ENCODE data around the gene APOL1.
"Not testable (repeated sequence)": the region's sequence is repeated elsewhere in the genome, so short reads cannot be mapped to it uniquely, and the experiment has no call there.

APOL1 gene

GRCh38 chr22:36225333-36225922, 27.5 kb upstream of the APOL1 start:
- no peak for DNase-seq (ENCODE audit: low read depth)

- no peak for DNase-seq (ENCODE audit: low read depth)
These were observed 26.7 kb upstream of the APOL1 start for GRCh38 chr22:36226189-36226588.

GRCh38 chr22:36227396-36227795, 25.5 kb upstream of the APOL1 start:
- DNase-seq (ENCODE audit: low read depth), result no peak

GRCh38 chr22:36227806-36228205, 25.1 kb upstream of the APOL1 start:
- DNase-seq (ENCODE audit: low read depth), result no peak

GRCh38 chr22:36228369-36228768, 24.6 kb upstream of the APOL1 start:
- DNase-seq (ENCODE audit: low read depth), result not testable (repeated sequence)

- DNase-seq (ENCODE audit: low read depth), result no peak
These were observed 24.0 kb upstream of the APOL1 start for GRCh38 chr22:36228944-36229343.

GRCh38 chr22:36229649-36230048, 23.3 kb upstream of the APOL1 start:
- not testable (repeated sequence) for DNase-seq (ENCODE audit: low read depth)

GRCh38 chr22:36231051-36231450, 21.9 kb upstream of the APOL1 start:
- not testable (repeated sequence) for DNase-seq (ENCODE audit: low read depth)

GRCh38 chr22:36232715-36233401, 20.1 kb upstream of the APOL1 start:
- no peak for DNase-seq (ENCODE audit: low read depth)

- no peak for DNase-seq (ENCODE audit: low read depth)
These were observed 19.1 kb upstream of the APOL1 start for GRCh38 chr22:36233796-36234195.

GRCh38 chr22:36234213-36234612, 18.7 kb upstream of the APOL1 start:
- DNase-seq (ENCODE audit: low read depth), result no peak

- DNase-seq (ENCODE audit: low read depth), result no peak
These were observed 18.0 kb upstream of the APOL1 start for GRCh38 chr22:36234919-36235318.

- no peak for DNase-seq (ENCODE audit: low read depth)
These were observed 17.3 kb upstream of the APOL1 start for GRCh38 chr22:36235585-36235984.

GRCh38 chr22:36236388-36237319, 16.3 kb upstream of the APOL1 start:
- no peak for DNase-seq (ENCODE audit: low read depth)

- DNase-seq (ENCODE audit: low read depth), result no peak
These were observed 15.2 kb upstream of the APOL1 start for GRCh38 chr22:36237462-36238372.

GRCh38 chr22:36238373-36239149, 14.4 kb upstream of the APOL1 start:
- no peak for DNase-seq (ENCODE audit: low read depth)

GRCh38 chr22:36239150-36239400, 13.9 kb upstream of the APOL1 start:
- DNase-seq (ENCODE audit: low read depth), result no peak

- peak; percentile 61 for DNase-seq (ENCODE audit: low read depth)
These were observed 13.3 kb upstream of the APOL1 start, which contains the start of gene APOL2 for GRCh38 chr22:36239401-36240171. APOL2 (minus strand) TSS chr22:36239527; CDS start chr22:36233162, 6,365 bp downstream.

GRCh38 chr22:36243986-36244385, 8.9 kb upstream of the APOL1 start:
- no peak for DNase-seq (ENCODE audit: low read depth)

Data from HS-27A (cell line).